22Rv1 (cell line): Measurements from ENCODE around the gene VSTM4.
A peak's percentile ranks its signal among the peaks of the same experiment; 100 is the strongest.

Experiments
- H3K27ac ChIP-seq: fragments of 450-650 bp; 2 replicates; pipeline ENCODE4 v1.5.1; 2017
- CTCF ChIP-seq: fragments of 450-650 bp; IDR thresholded peaks from 2 replicates; pipeline ENCODE4 v1.5.1; 2017; ENCODE audit warnings: mild to moderate bottlenecking
- ZFX ChIP-seq: fragments of 450-650 bp; IDR thresholded peaks from 2 replicates; pipeline ENCODE4 v1.6.1; 2017; ENCODE audit warnings: antibody characterized with exemption, borderline replicate concordance

VSTM4 gene

GRCh38 chr10:49104323-49104722 lies 11.0 kb downstream of the VSTM4 start:
- no peak overlapping the region for H3K27ac ChIP-seq

GRCh38 chr10:49103761-49104160 lies 11.6 kb downstream of the VSTM4 start:
- TF ChIP-seq ZFX (no peak), CTCF (no peak)

More at GRCh38 chr10:49104323-49104722, 11.0 kb downstream of the VSTM4 start:
- TF ChIP-seq ZFX, result no peak
- TF ChIP-seq CTCF, result 0 out of 2 replicates have a peak, but pooled peaks have one; percentile 5

GRCh38 chr10:49099046-49099445 lies 16.3 kb downstream of the VSTM4 start:
- no peak for TF ChIP-seq ZFX
- no peak for TF ChIP-seq CTCF
- H3K27ac ChIP-seq, result no peak overlapping the region

More at GRCh38 chr10:49103761-49104160, 11.6 kb downstream of the VSTM4 start:
- no peak overlapping the region for H3K27ac ChIP-seq

- TF ChIP-seq ZFX (no peak), CTCF (no peak)
- H3K27ac ChIP-seq, result no peak overlapping the region
Observed at GRCh38 chr10:49096890-49097445, 18.4 kb downstream of the VSTM4 start.

GRCh38 chr10:49094646-49095045 lies 20.7 kb downstream of the VSTM4 start:
- no peak for TF ChIP-seq ZFX
- TF ChIP-seq CTCF, result no peak
- H3K27ac ChIP-seq, result no peak overlapping the region

GRCh38 chr10:49093922-49094321 lies 21.4 kb downstream of the VSTM4 start:
- TF ChIP-seq ZFX (no peak), CTCF (no peak)
- H3K27ac ChIP-seq, result no peak overlapping the region

- no peak for TF ChIP-seq ZFX
- no peak for TF ChIP-seq CTCF
- no peak overlapping the region for H3K27ac ChIP-seq
Observed at GRCh38 chr10:49092477-49092876, 22.8 kb downstream of the VSTM4 start.
